Fibroblast of skin of left biceps (primary cell): ENCODE data around the gene IL17RC.
"Not testable (repeated sequence)": the region's sequence is repeated elsewhere in the genome, so short reads cannot be mapped to it uniquely, and the experiment has no call there.

ENCODE experiments used
- DNase-seq, 2 experiments: peaks; one replicate each; pipeline ENCODE4 v3.0.0-alpha.2; 2013; ENCODE audit warnings: low read depth in 2 of 2

The IL17RC gene

GRCh38 chr3:9895715-9896114 lies 21.2 kb upstream of the IL17RC start:
- DNase-seq, result not testable (repeated sequence)

DNA sequence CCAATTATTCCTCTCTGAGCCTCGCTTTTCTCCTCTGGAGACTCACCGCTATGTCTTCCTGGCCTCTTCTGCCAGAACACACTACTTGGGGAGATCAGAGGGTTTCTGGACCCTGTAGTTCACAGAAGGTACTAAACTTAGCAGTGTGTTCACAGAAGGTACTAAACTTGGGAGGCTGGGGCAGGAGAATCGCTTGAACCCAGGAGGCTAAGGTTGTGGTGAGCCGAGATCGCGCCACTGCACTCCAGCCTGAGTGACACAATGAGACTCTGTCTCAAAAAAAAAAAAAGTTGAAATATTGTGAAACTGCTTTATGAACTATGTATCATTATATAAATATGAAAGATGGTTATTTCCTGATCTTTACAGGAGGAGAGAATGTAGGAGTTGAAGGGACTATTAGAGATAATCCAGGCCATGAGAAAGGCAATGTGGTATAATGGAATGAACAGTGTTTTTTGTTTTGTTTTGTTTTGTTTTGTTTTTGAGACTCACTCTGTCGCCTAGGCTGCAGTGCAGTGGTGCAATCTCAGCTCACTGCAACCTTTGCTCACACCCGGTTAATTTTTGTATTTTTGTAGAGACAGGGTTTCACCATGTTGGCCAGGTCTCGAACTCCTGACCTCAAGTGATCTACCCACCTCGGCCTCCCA lies 20.0 kb upstream of the IL17RC start:
- not testable (repeated sequence) for DNase-seq

DNA sequence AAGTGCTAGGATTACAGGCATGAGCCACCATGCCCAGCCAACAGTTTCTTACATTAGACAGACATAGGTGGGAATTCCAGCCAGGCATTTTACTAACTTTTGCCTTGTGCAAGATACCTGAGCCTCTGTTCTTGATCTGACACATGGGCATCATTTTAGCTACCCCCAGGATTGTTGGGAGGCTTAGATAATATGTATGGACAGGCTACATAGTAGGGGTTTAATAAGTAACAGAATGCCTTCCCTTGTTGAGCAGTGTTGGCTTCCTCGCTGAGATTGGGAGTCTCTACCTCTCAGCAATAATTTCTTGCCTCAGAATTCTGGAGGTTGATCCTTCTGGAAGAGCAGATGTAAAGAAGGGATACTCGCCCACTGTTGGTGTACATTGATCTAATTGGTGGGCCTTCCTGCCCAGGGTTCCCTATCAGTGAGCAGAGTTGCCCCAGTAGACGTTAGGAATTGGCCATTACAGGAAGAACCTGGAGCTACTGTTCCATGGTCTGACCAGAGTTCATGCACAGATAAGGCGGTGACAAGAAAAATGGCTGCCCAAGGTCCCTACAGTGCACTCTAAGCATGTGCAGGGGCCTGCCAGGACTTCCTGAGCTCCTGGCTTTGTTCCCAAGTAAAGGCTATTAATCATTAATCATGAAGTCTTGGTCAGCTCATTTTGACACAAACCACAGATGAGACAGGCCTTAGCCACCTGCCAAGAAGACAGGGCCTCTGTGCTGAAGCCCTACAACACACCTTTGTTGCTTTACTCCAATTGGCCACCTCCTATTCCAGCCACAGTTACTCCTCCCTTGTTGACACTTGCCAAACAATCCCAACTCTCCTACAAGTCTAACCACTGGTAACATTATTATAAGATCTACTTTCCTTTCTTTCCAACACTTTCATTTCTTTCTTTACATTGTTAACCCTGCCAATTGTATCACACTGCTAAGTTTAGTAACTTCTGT lies 19.2 kb upstream of the IL17RC start:
- no peak for DNase-seq

DNA sequence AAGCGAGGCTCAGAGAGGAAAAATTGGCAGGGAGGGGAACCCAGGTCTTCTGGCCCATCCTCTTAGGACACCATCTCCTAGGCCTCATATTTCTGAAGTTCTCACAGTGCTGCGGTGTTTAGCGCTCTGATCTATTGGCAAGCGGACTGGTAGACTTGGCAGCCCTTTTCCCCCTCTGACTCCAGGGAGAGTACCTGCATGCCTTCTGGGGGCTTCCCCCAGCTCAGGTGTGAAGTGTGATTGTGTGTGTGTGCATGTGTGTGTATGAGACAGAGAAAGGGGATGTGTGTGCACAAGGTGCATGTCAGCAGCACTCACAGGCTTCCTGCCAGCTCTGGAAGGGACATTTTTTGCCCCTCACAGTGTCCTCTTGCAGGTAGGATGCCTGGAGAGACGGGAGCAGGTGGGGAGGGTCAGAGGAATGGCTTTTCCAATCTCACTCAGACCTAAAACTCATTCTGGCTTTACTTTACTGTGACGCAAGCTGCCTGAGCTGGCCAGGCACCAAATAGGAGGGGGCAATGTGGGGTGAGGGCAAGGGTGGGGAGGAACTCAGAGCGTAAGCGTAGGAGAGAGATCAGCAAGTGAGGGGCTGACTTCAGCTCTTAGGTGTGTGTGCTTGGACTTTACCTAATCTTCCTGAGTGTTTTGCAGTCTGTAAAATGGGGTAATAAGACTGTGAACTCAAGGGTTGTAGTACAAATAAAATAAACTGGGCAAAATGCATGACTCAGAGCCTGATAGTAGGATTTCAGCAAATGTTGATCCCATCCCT lies 18.2 kb upstream of the IL17RC start:
- no peak for DNase-seq

DNA sequence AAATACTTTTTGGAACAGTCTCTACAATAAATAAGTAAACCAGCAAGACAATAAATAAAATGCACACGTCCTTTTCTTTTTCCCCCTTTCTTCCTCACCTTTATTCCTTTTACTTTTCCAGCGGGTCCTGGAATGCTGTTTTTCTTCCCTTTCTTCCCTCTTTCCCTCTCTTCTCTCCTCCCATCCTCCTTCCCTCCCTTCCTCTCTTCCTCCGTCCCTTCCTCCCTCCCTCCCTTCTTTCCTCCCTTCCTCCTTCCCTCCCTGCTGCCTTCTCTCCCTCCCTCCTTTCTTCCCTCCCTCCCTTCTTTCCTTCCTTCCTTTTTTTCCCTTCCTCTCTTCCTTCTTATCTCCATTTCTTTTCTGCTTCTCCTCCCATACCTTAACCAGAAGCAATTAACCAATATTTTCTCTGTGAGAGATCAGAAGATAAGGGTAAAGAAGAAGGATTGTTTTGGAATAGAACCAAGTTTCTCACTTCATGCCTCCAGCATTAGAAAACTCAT lies 17.6 kb upstream of the IL17RC start:
- DNase-seq, result no peak

GRCh38 chr3:9900965-9901415 lies 15.9 kb upstream of the IL17RC start:
- not testable (repeated sequence) for DNase-seq

GRCh38 chr3:9901967-9902366 lies 14.9 kb upstream of the IL17RC start:
- DNase-seq, result no peak

GRCh38 chr3:9902372-9903237 lies 14.3 kb upstream of the IL17RC start, which contains the start of gene IL17RE:
Gene IL17RE, plus strand, starts transcription at chr3:9902848. Its CDS starts 85 bp downstream, at chr3:9902933.
- no peak for DNase-seq

DNA sequence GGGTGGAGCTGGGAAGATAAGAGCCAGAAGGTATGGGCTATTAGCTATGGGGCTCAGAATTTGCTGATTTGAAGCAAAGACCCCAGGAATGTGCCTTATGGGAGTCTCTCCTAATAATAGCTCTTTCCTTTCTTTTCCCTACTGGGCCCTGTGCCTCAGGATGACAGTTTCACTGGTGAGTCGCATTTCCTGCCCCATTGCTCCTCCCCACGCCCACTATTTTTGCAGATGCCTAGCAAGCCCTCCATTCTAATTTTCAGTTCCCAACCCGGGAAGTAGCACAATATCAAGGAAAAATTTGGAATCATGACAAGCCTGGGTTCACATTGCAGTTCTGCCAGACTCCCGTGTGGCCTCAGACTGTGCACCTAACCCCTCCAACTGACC lies 13.7 kb upstream of the IL17RC start:
- DNase-seq, result no peak

DNA sequence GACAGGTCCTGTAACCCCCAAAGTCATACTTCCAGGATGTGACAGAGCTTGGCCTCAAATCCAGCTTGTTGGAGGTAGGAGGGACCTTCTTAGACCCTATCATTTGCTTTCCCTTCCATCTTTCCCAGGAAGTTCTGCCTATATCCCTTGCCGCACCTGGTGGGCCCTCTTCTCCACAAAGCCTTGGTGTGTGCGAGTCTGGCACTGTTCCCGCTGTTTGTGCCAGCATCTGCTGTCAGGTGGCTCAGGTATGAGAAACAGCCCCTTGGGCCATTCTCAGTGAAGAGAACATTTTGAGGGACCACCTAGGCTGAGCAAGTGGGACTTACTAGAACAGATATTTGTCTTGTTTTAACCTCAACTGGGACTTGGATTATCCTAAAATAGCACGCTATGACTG lies 13.0 kb upstream of the IL17RC start:
- no peak for DNase-seq

GRCh38 chr3:9906480-9906879 lies 10.4 kb upstream of the IL17RC start:
- no peak for DNase-seq

DNA sequence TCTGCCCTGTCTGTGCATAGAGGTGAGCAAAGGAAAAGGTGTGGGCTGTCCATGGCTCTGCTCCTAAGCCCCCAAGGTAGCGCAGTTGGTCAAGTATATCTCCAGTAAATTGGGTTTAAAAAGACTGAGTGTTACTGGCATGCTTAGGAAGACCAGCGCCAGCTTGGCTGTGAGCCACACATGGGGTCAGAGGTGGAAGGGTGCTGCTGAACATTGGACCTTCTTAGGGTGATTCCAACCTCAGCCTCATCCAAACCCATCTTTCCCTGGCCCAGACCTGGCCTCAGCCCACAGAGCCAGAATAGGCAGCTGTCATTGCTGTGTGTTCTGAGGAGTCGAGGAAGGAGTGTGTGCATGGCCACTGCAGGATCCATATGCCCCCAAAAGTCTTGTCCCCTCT lies 8.6 kb upstream of the IL17RC start:
- DNase-seq, result no peak

DNA sequence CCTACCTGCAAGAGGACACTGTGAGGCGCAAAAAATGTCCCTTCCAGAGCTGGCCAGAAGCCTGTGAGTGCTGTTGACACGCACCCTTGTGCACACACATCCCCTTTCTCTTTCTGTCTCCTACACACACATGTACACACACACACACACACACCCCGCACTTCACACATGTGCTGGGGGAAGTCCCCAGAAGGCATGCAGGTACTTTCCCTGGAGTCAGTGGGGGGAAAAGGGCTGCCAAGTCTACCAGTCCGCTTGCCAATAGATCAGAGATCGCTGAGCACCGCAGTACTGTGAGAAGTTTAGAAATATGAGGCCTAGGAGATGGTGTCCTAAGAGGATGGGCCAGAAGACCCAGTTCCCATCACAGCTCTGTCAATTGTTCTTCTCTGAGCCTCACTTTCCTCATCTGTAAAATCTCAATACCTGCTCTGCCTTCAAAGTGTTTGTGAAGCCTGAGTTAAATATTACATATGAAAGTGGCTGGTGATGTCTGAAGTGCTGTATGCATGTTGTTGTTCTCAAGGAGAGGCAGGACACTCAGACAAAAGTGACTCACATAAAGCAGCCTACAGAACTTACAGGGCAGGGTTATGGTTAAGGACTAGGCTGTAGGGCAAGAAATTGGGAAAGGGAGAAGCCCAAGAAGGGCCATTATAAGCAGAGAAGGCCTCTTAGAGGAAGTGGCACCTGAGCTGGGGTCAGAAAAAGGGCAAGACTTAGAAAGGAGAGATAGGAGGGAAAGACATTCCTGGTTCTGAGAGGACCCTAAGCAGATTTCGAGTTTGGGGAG lies 7.5 kb upstream of the IL17RC start:
- DNase-seq, result no peak

DNA sequence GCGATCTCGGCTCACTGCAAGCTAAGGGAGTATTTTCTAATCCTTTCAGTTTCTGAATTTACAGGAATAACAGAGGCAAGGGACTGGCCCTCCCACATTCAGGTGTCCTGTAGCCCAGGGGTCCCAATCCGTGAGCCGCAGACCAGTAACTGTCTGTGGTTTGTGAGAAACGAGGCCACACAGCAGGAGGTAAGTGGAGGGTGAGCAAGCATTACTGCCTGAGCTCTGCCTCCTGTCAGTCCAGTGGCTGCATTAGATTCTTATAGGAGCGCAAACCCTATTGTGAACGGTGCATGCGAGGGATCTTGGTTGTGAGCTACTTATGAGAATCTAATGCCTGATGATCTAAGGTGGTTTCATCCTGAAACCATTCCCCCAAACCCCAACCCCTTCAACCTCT lies 5.0 kb upstream of the IL17RC start:
- no peak for DNase-seq

- DNase-seq, result no peak
Observed at GRCh38 chr3:9912294-9912935, 4.5 kb upstream of the IL17RC start.

DNA sequence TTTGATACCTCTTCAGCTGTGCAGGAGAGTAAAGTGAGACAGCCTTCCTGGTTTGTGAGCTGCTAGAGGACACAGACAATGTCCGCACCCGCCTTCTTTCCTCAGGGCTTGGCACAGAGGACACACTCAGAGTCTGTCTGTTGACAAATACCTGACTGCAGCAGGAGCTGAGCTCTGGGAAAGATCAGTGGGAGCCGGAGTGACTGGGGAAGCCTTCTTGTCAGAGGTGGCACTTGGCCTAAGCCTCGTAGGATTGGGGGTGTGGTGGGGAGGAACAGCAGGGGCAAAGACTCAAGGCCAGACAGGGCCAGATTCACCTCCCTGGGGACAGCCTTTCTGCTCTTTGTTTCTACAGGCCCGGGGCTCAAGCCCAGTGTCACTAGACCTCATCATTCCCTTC lies 3.3 kb upstream of the IL17RC start:
- no peak for DNase-seq

- no peak for DNase-seq
Observed at GRCh38 chr3:9914011-9914410, 2.9 kb upstream of the IL17RC start.

DNA sequence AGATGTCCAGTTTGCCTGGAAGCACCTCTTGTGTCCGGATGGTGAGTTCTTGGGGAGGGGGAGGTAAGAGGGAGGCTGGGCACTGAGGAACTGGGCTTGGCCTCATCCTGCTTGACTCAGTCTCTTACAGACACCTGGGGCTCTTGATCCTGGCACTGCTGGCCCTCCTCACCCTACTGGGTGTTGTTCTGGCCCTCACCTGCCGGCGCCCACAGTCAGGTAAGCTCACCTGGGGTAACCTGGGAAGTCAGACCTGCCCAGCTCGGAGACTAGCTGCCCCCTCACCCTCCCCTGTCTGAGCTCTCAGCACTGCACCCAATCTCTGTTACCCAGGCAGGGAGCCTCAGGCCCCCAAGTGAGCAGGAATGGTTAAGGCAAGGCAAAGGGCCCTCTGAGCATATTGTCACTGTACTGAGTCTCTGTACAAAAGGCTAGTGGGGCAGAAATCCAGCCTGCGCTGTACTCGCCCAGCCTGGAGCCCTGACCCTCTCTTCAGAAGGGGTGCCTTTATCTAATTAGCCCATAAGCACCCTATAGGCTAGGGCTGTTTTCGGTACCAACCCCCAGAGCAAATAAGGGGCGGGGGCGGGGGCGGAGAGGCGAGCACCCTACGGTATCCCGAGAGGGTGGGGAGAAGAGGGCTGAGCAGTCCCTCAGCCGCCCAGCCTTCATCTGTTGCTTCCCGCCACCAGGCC lies 2.2 kb upstream of the IL17RC start:
- no peak for DNase-seq
